Endothelial cell of umbilical vein (primary cell): ENCODE data around the gene SDHB. TPM values are rescaled to one million over a fixed set of nuclear protein-coding genes. Genes with fewer than 3 reads are reported as not detected.

ENCODE experiments used
- BruUV-seq: library from RNA; stranded (reverse); fragments of 400-500 nt; replicated peaks from 2 replicates; lab custom pipeline; 2021; lab: Mats Ljungman, UMichigan
- CTCF ChIA-PET: fragments of 300-600, 350-600 bp; sonication (Branson Sonifier 250); formaldehyde crosslinking; loops from one replicate; lab custom pipeline; 2021; ENCODE audit warnings: antibody characterized with exemption, inconsistent platforms; lab: Charles Lee
- POLR2A ChIA-PET: fragments of 300-600, 350-600 bp; sonication (Branson Sonifier 250); formaldehyde crosslinking; loops from one replicate; lab custom pipeline; 2021; ENCODE audit warnings: antibody characterized with exemption, inconsistent platforms; lab: Charles Lee
- DNase-seq: peaks from one replicate; pipeline ENCODE4 v3.0.0-alpha.2; 2011; ENCODE audit warnings: low read depth, low spot score
- FAIRE-seq: peaks from 2 replicates; lab custom pipeline; 2011; peaks lifted over from hg19 to GRCh38; lab: Jason Lieb, UNC
- H2AFZ ChIP-seq: 2 replicates; pipeline ENCODE4 v1.6.0; 2012; ENCODE audit warnings: low read depth, low read length, control low read depth, inconsistent platforms
- H3K27ac ChIP-seq: 2 replicates; pipeline ENCODE4 v1.5.1; 2011; ENCODE audit warnings: low read depth, mild to moderate bottlenecking, control low read depth, low read length, moderate library complexity; ENCODE audit not compliant: insufficient read depth
- H3K27me3 ChIP-seq, 2 experiments: 2 replicates each; pipeline versions ENCODE4 v1.6.0 to v1.6.1; 2011; ENCODE audit warnings: low read length in 2 of 2, mixed read lengths in 1 of 2; ENCODE audit not compliant: control insufficient read depth in 2 of 2, insufficient read depth in 2 of 2
- H3K36me3 ChIP-seq, 2 experiments: 2 replicates in 1 of 2; 3 replicates in 1 of 2; pipeline ENCODE4 v1.5.1; 2011; ENCODE audit warnings: low read length in 2 of 2, mild to moderate bottlenecking in 1 of 2, moderate library complexity in 1 of 2; ENCODE audit not compliant: control insufficient read depth in 2 of 2, insufficient read depth in 2 of 2; ENCODE audit errors: extremely low read depth in 1 of 2
- H3K4me1 ChIP-seq: 3 replicates; pipeline ENCODE4 v1.5.1; 2011; ENCODE audit warnings: mild to moderate bottlenecking, low read length; ENCODE audit not compliant: control insufficient read depth, insufficient read depth; ENCODE audit errors: extremely low read depth
- H3K4me2 ChIP-seq: 2 replicates; pipeline ENCODE4 v1.6.1; 2011; ENCODE audit warnings: low read length, control low read depth, mixed read lengths; ENCODE audit not compliant: insufficient read depth
- H3K4me3 ChIP-seq, 3 experiments: fragments of 200-600 bp in 1 of 3; sonication (generic), shearing (Covaris generic) in 1 of 3; replicated peaks in 1 of 3; 2 replicates each; pipeline ENCODE4 v1.5.1; 2011 to 2016; ENCODE audit warnings: control low read depth in 3 of 3, low read length in 3 of 3, mild to moderate bottlenecking in 2 of 3, inconsistent platforms in 1 of 3, low read depth in 1 of 3, moderate library complexity in 1 of 3; ENCODE audit not compliant: insufficient read depth in 1 of 3
- H3K79me2 ChIP-seq: 2 replicates; pipeline ENCODE4 v1.6.0; 2012; ENCODE audit warnings: low read length, inconsistent platforms; ENCODE audit not compliant: control insufficient read depth, insufficient read depth
- H3K9ac ChIP-seq: replicated peaks from 2 replicates; pipeline ENCODE3; 2011; ENCODE audit warnings: low read length, control low read depth; ENCODE audit not compliant: insufficient read depth; ENCODE audit errors: extremely low read depth
- H3K9me1 ChIP-seq: replicated peaks from 3 replicates; pipeline ENCODE4 v1.6.0; 2011; ENCODE audit warnings: mild to moderate bottlenecking, low read length; ENCODE audit not compliant: control insufficient read depth, insufficient read depth; ENCODE audit errors: extremely low read depth
- H3K9me3 ChIP-seq: replicated peaks from 2 replicates; pipeline ENCODE4 v1.5.1; 2012; ENCODE audit warnings: low read length, inconsistent platforms; ENCODE audit not compliant: control insufficient read depth, insufficient read depth
- H4K20me1 ChIP-seq: replicated peaks from 2 replicates; pipeline ENCODE3; 2011; ENCODE audit warnings: mild to moderate bottlenecking, low read length; ENCODE audit not compliant: control insufficient read depth, insufficient read depth; ENCODE audit errors: extremely low read depth
- EZH2 ChIP-seq: IDR thresholded peaks from 2 replicates; pipeline ENCODE4 v1.6.1; 2012; ENCODE audit warnings: borderline replicate concordance, low read depth, mild to moderate bottlenecking, moderate library complexity, low read length, inconsistent platforms; ENCODE audit not compliant: severe bottlenecking
- FOS ChIP-seq: IDR thresholded peaks from 2 replicates; pipeline ENCODE4 v1.6.1; 2011; ENCODE audit warnings: mild to moderate bottlenecking, low read length, moderate library complexity, borderline replicate concordance; ENCODE audit not compliant: insufficient read depth
- GATA2 ChIP-seq: IDR thresholded peaks from 2 replicates; pipeline ENCODE4 v1.7.0; 2011; ENCODE audit warnings: low read depth, mild to moderate bottlenecking, moderate library complexity, mixed read lengths, low read length; ENCODE audit not compliant: insufficient read length, insufficient read depth
- JUN ChIP-seq: IDR thresholded peaks from 2 replicates; pipeline ENCODE4 v1.6.1; 2011; ENCODE audit warnings: borderline replicate concordance, low read depth; ENCODE audit not compliant: insufficient read length, insufficient read depth
- MYC ChIP-seq: IDR thresholded peaks from one replicate; pipeline ENCODE4 v1.6.1; 2011; ENCODE audit warnings: mild to moderate bottlenecking, low read depth, low read length
- POLR2A ChIP-seq: IDR thresholded peaks from 2 replicates; pipeline ENCODE4 v1.6.1; 2012; ENCODE audit warnings: low read depth, mild to moderate bottlenecking, control low read depth, low read length
- POLR2AphosphoS5 ChIP-seq: IDR thresholded peaks from 2 replicates; pipeline ENCODE4 v1.6.1; 2012; ENCODE audit warnings: low read depth, mild to moderate bottlenecking, control low read depth, low read length, moderate library complexity; ENCODE audit not compliant: insufficient read depth
- dilution Hi-C: fragments of 300-500 bp; cut with MboI; formaldehyde crosslinking; loops from one replicate; pipeline ENCODE4 v1.15.0; 2019; ENCODE audit warnings: low sequenced_read_pairs; ENCODE audit not compliant: extremely low pct_ligation_motif_present
- intact Hi-C: fragments of 100-400 bp; cut with micrococcal nuclease; formaldehyde crosslinking; loops from one replicate; pipeline ENCODE4 v1.10.0; 2022
- polyA plus RNA-seq, 4 experiments: library from polyadenylated mRNA; depleted of rRNA in 3 of 4; stranded (reverse) in 3 of 4; unstranded in 1 of 4; fragments of >200 nt; gene quantifications; 2 replicates each; pipeline versions ENCODE4 v1.2.1 to v1.2.3, GENCODE V29; 2011 to 2012; ENCODE audit warnings: missing spikeins in 1 of 4
- total RNA-seq: library from RNA; stranded (reverse); gene quantifications from 2 replicates; pipeline ENCODE4 v1.2.3, GENCODE V29; 2021
- TF ChIP-seq, protein P1 (sequence below): IDR thresholded peaks from 2 replicates; pipeline ENCODE4 v1.6.1; 2011; ENCODE audit not compliant: insufficient read depth, insufficient read length
- TF ChIP-seq, protein P2 (sequence below), 2 donors: IDR thresholded peaks; 1 replicate in 1 of 2; 2 replicates in 1 of 2; pipeline ENCODE4 v1.5.1; 2011; ENCODE audit warnings: low read length in 2 of 2, mild to moderate bottlenecking in 2 of 2, moderate library complexity in 2 of 2, control low read depth in 1 of 2, inconsistent platforms in 1 of 2, low read depth in 1 of 2; ENCODE audit not compliant: insufficient read depth in 1 of 2; ENCODE audit errors: extremely low read depth in 1 of 2

The SDHB gene
- total and polyA plus RNA-seq, 2 donors (not counting 3 experiments of a cell fraction or from before 2014, with no cell fraction given): 96.2 to 98.1 TPM

DNA sequence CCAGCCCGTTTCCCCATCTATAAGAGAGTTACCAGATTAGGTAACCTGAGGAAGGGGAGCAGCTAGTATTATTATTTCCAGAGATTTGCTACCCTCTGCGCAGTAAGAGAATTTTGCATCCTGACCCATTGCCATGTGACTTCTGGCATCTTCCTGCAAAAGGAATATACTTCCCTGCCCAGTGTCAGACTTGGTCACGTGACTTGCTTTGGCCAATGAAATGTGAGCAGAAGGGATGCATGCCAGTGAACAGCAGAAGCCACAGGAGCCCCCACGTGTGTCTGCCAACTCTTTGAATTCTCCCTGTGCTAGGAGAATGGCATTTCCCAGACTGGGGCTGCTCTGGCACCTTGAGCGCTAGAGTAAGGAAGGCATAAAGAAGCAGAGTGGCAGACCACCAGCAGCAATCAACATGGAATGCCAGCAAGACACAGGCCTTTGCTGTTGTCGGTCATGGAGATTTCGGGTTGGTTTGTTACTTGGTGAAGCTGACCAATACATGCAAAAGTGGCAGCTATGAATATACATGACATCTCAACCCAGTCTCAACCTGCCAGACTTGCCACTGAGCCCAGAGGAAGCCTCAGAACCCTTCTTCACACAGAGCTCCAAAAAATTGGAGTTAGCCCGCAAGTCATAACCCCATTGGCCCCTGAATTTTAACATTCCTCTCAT lies 26.4 kb upstream of the SDHB start:
- DNase-seq (no peak), FAIRE-seq (no peak)
- dilution Hi-C loops (no loop called here), intact Hi-C loops (no loop called here)
- Histone ChIP-seq H3K4me3 (no peak overlapping the region), H3K27me3 (no peaks in the 10 kb centered on the region), H3K79me2 (no peaks in the 10 kb centered on the region), H3K9me1 (no peaks in the 10 kb centered on the region), H3K4me1 (no peaks in the 10 kb centered on the region), H3K4me2 (no peak overlapping the region), H3K9ac (no peak overlapping the region), H2AFZ (no peak overlapping the region), H3K9me3 (no peaks in the 10 kb centered on the region), H4K20me1 (no peaks in the 10 kb centered on the region), H3K36me3 (no peaks in the 10 kb centered on the region), H3K27ac (no peak overlapping the region)
- no TSS peak for BruUV-seq
- POLR2A ChIA-PET: no interaction called here
- TF ChIP-seq, protein P1, sequence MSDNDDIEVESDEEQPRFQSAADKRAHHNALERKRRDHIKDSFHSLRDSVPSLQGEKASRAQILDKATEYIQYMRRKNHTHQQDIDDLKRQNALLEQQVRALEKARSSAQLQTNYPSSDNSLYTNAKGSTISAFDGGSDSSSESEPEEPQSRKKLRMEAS: no peak
- TF ChIP-seq MYC: no peak
- no peak for TF ChIP-seq FOS
- no peak for TF ChIP-seq EZH2
- TF ChIP-seq POLR2A: no peak
- TF ChIP-seq JUN: no peak
- TF ChIP-seq GATA2: no peak
- no peak for TF ChIP-seq POLR2AphosphoS5
- TF ChIP-seq, protein P2, sequence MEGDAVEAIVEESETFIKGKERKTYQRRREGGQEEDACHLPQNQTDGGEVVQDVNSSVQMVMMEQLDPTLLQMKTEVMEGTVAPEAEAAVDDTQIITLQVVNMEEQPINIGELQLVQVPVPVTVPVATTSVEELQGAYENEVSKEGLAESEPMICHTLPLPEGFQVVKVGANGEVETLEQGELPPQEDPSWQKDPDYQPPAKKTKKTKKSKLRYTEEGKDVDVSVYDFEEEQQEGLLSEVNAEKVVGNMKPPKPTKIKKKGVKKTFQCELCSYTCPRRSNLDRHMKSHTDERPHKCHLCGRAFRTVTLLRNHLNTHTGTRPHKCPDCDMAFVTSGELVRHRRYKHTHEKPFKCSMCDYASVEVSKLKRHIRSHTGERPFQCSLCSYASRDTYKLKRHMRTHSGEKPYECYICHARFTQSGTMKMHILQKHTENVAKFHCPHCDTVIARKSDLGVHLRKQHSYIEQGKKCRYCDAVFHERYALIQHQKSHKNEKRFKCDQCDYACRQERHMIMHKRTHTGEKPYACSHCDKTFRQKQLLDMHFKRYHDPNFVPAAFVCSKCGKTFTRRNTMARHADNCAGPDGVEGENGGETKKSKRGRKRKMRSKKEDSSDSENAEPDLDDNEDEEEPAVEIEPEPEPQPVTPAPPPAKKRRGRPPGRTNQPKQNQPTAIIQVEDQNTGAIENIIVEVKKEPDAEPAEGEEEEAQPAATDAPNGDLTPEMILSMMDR (IDR thresholded peaks at IDR 0.05; ENCODE audit: extremely low read depth in 1 of 2, insufficient read depth in 1 of 2, low read depth in 1 of 2, low read length in 2 of 2): no peak
- CTCF ChIA-PET: no interaction called here
